ENCODE measurements around the gene LAD1. TPM values are rescaled to one million over a fixed set of nuclear protein-coding genes. Genes with fewer than 3 reads are reported as not detected.
A peak's percentile ranks its signal among the peaks of the same experiment; 100 is the strongest.

The LAD1 gene
- total RNA-seq, 1 donor from 2014 or later: 12.4 TPM

- DNase-seq (ENCODE audit: low spot score): peak; percentile 61
- intact Hi-C loops (cut with DNase I): no loop called here
Observed at GRCh38 chr1:201335174-201335870, 63.8 kb downstream of the LAD1 start.

DNA sequence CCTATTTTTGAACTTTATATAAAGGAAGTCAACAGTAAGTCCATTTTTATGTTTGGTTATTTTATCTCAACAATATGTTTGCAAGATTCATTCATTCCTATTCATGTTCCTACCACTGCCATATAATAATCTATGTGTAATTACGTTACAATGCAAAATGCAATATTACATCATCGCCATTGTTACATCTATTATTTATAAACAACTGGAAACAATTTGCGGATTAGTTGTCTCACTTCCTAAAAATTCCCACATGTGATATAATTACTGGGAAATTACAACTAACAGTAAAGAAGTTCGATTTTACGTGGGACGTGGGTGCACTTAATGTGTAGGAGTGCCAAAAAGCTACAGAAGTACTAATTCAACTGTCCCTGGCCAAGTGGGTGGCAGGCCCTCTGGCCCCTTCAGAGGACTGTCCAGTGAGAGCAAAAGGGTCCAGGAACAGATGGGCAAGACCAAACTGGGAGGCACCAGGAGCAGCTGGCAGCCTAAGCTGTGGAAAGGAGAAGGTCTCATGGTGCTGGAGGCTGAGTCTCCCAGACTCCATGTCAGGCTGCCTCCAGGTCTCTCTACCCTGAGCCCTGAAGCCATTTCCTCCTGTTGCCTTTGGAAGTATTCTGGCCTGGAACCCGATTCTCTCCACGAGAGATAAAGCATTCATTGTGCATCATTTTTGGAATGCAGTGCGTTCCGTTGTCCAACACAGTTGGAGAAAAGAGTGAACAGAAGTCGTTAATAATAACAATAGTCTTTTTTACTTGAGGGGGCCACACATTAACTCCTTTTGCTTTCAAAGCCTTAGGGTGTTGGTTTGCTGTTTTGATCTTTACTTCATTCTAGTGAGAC lies 64.6 kb downstream of the LAD1 start:
- intact Hi-C loops (cut with DNase I): no loop called here
- DNase-seq (ENCODE audit: low spot score): peak; percentile 57

GRCh38 chr1:201332616-201333335 lies 66.3 kb downstream of the LAD1 start:
- peak; percentile 69 for DNase-seq (ENCODE audit: low spot score)
- intact Hi-C loops (cut with DNase I): no loop called here

- DNase-seq (ENCODE audit: low spot score): peak; percentile 59
- intact Hi-C loops (cut with DNase I): no loop called here
Observed at GRCh38 chr1:201332021-201332420, 67.1 kb downstream of the LAD1 start.

- peak; percentile 56 for DNase-seq (ENCODE audit: low spot score)
- intact Hi-C loops (cut with DNase I): no loop called here
Observed at GRCh38 chr1:201331166-201331565, 68.0 kb downstream of the LAD1 start.

Other genes starting within 250 kb of the LAD1 start
- 25.0 TPM for gene TMEM9, start 244.8 kb downstream of the LAD1 start, total RNA-seq
- 0.05 TPM for gene IGFN1, start 208.5 kb downstream of the LAD1 start, total RNA-seq
- gene PKP1, start 115.8 kb downstream of the LAD1 start, total RNA-seq: 0.16 TPM
- 8,017 TPM for gene TNNT2, start 21.6 kb downstream of the LAD1 start, total RNA-seq
- gene TNNI1, start 22.4 kb upstream of the LAD1 start, total RNA-seq: 35.5 TPM
- 44.6 TPM for gene PHLDA3, start 69.9 kb upstream of the LAD1 start, total RNA-seq
- gene CSRP1, start 107.8 kb upstream of the LAD1 start, total RNA-seq: 71.7 TPM
- 86.6 TPM for gene NAV1, start 139.8 kb upstream of the LAD1 start, total RNA-seq

Measured in cardiac septum (tissue), 1 donor.